Adrenal gland (tissue), 12 donors: ENCODE measurements around the gene SH3RF1. TPM values are rescaled to one million over a fixed set of nuclear protein-coding genes. Genes with fewer than 3 reads are reported as not detected.
A peak's percentile ranks its signal among the peaks of the same experiment; 100 is the strongest.
"Not testable (repeated sequence)": the region's sequence is repeated elsewhere in the genome, so short reads cannot be mapped to it uniquely, and the experiment has no call there.

Source experiments
- DNase-seq, 7 donors: peaks; one replicate each; pipeline ENCODE4 v3.0.0-alpha.2; 2019 to 2020
- H3K27ac ChIP-seq, 5 donors: fragments of 200-600 bp; sonication (generic) in 4 of 5; 1 replicate in 3 of 5; 2 replicates in 2 of 5; pipeline versions ENCODE4 v1.5.1 to v1.8.0; 2016 to 2020; ENCODE audit warnings: mild to moderate bottlenecking in 1 of 5
- H3K27me3 ChIP-seq: fragments of 200-600 bp; 2 replicates; pipeline ENCODE4 v1.8.0; 2021
- H3K36me3 ChIP-seq, 2 donors: fragments of 200-600 bp; replicated peaks in 1 of 2; 1 replicate in 1 of 2; 2 replicates in 1 of 2; pipeline versions ENCODE4 v1.5.1 to v1.8.0; 2018 to 2022
- H3K4me1 ChIP-seq, 2 donors: fragments of 200-600 bp; replicated peaks in 1 of 2; 1 replicate in 1 of 2; 2 replicates in 1 of 2; pipeline versions ENCODE4 v1.5.1 to v1.8.0; 2018 to 2021
- H3K4me3 ChIP-seq, 4 donors: fragments of 200-600 bp; sonication (generic) in 3 of 4; one replicate each; pipeline ENCODE4 v1.5.1; 2016 to 2018
- H3K9me3 ChIP-seq, 3 donors: fragments of 200-600 bp; sonication (generic) in 1 of 3; replicated peaks in 1 of 3; 1 replicate in 2 of 3; 2 replicates in 1 of 3; pipeline versions ENCODE4 v1.5.1 to v1.8.0; 2016 to 2021
- POLR2A ChIP-seq, 2 donors: fragments of 450-650 bp; IDR thresholded peaks; one replicate each; pipeline ENCODE4 v1.6.1; 2017; ENCODE audit warnings: antibody characterized with exemption in 2 of 2, mild to moderate bottlenecking in 2 of 2, moderate library complexity in 1 of 2
- WGBS, 4 donors: extraction: QIAGEN DNeasy Blood & Tissue Kit in 2 of 4; methylation state at CpG; one replicate each; pipeline versions ENCODE4 v1.1.5 to v1.1.7; 2013 to 2017; 5-methylcytosine and 5-hydroxymethylcytosine counted together
- intact Hi-C, 2 donors: fragments of 100-400 bp; cut with DNase I; formaldehyde crosslinking; loops; one replicate each; pipeline versions ENCODE4 v1.14.1 to v1.15.0; 2022 to 2023
- polyA plus RNA-seq, 3 donors: library from polyadenylated mRNA; stranded (reverse); fragments of 200-250 nt in 2 of 3; fragments of 350-450 nt in 1 of 3; fragmentation: Illumina TruSeq in 1 of 3; extraction: RNeasy Lipid Tissue Mini Kit (QIAGEN cat#74804) in 1 of 3; gene quantifications; one replicate each; pipeline ENCODE4 v1.2.3, GENCODE V29; 2013 to 2014
- total RNA-seq, 9 donors: library from RNA; depleted of rRNA in 4 of 9; stranded (reverse); fragments of >200 nt in 4 of 9; fragments of 120-200 nt in 1 of 9; fragmentation: NEBNext Ultra II Directional in 1 of 9; extraction: Animal tissue kit (Norgen Biotek cat#: 25700) in 1 of 9; gene quantifications; one replicate each; pipeline versions ENCODE4 v1.1.0 to v1.2.4, GENCODE V29; 2013 to 2023
- TF ChIP-seq, protein P1 (sequence below), 6 experiments: fragments of 450-650 bp in 4 of 6; fragments of 200-600 bp in 2 of 6; sonication (generic) in 1 of 6; IDR thresholded peaks; 1 replicate in 5 of 6; 2 replicates in 1 of 6; pipeline versions ENCODE4 v1.5.1 to v1.8.0; 2016 to 2021; ENCODE audit warnings: antibody characterized with exemption in 6 of 6, mild to moderate bottlenecking in 2 of 6, moderate library complexity in 1 of 6
- donor health status: healthy with polysubstance abuse.
- donor health status: Bipolar disorder and iron deficiency.
- donor health status: DM: yes; HTN: yes; CAD: no.
- donor health status: DM: no; HTN: no; CAD: no.
- donor health status: DM: no; HTN: no; CAD: no.
- donor health status: DM: yes; HTN: yes; CAD: no.

SH3RF1 gene
- total and polyA plus RNA-seq, 12 donors, result 1.8 to 19.3 (median 8.6) TPM

- H3K9me3 ChIP-seq, result no peaks in the 10 kb centered on the region
- intact Hi-C loops, result no loop called here
- peak in 1 of 7 donors; percentile 38 for DNase-seq
- no peak overlapping the region for H3K4me3 ChIP-seq
- H3K4me1 ChIP-seq, result no peaks in the 10 kb centered on the region
- WGBS, 4 donors, result 60 to 79% (median 66%) methylated on average over 6 of the region's 6 CpGs
- H3K27me3 ChIP-seq, result no peaks in the 10 kb centered on the region
- no peak overlapping the region for H3K27ac ChIP-seq
- no peaks in the 10 kb centered on the region for H3K36me3 ChIP-seq
- TF ChIP-seq POLR2A (IDR thresholded peaks at IDR 0.05), result no peak
- TF ChIP-seq, protein P1, sequence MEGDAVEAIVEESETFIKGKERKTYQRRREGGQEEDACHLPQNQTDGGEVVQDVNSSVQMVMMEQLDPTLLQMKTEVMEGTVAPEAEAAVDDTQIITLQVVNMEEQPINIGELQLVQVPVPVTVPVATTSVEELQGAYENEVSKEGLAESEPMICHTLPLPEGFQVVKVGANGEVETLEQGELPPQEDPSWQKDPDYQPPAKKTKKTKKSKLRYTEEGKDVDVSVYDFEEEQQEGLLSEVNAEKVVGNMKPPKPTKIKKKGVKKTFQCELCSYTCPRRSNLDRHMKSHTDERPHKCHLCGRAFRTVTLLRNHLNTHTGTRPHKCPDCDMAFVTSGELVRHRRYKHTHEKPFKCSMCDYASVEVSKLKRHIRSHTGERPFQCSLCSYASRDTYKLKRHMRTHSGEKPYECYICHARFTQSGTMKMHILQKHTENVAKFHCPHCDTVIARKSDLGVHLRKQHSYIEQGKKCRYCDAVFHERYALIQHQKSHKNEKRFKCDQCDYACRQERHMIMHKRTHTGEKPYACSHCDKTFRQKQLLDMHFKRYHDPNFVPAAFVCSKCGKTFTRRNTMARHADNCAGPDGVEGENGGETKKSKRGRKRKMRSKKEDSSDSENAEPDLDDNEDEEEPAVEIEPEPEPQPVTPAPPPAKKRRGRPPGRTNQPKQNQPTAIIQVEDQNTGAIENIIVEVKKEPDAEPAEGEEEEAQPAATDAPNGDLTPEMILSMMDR (IDR thresholded peaks at IDR 0.05), result no peak
Observed at GRCh38 chr4:169293343-169294176, 22.8 kb upstream of the SH3RF1 start.

- WGBS, 4 donors, result 71 to 82% (median 77%) methylated on average over 3 of the region's 3 CpGs
- intact Hi-C loops, H3K4me3 ChIP-seq, H3K36me3 ChIP-seq, H3K27me3 ChIP-seq, DNase-seq, H3K4me1 ChIP-seq, H3K9me3 ChIP-seq, H3K27ac ChIP-seq: not testable (repeated sequence)
Observed at GRCh38 chr4:169287983-169288382, 17.2 kb upstream of the SH3RF1 start.

DNA sequence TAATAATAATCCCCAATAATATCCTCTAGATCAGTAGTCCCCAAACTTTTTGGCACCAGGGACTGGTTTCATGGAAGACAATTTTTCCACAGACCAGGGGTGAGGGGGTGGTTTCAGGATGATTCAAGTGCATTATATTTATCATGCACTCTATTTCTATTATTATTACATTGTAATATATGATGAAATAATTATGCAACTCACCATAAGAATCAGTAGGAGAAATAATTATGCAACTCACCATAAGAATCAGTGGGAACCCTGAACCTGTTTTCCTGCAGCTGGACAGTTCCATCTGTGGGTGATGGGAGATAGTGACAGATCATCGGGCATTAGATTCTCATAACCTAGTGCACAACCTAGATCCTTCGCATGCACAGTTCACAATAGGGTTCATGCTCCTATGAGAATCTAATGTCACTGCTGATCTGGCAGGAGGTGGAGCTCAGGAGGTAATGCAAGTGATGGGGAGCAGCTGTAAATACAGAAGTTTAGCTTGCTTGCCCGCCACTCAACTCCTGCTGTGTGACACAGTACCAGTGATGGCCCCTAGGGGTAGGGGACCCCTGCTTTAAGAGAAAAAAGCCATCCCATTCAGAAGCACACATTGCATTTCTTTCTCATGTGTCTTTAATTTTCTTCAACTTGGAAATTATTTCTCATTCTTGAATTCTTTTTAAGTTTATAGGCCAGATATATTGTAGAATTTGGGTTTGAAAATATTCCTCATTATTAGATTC lies 16.0 kb upstream of the SH3RF1 start:
- TF ChIP-seq, protein P1 (IDR thresholded peaks at IDR 0.05), result no peak
- no peak for TF ChIP-seq POLR2A (IDR thresholded peaks at IDR 0.05)
- H3K9me3 ChIP-seq, result no peaks in the 10 kb centered on the region
- intact Hi-C loops, result no loop called here
- H3K4me3 ChIP-seq, result no peak overlapping the region
- no peak overlapping the region for H3K27ac ChIP-seq
- no peak for DNase-seq
- 91 to 94% (median 93%) methylated on average over 3 of the region's 3 CpGs for WGBS, 4 donors
- no peaks in the 10 kb centered on the region for H3K27me3 ChIP-seq
- H3K36me3 ChIP-seq, result no peaks in the 10 kb centered on the region
- no peaks in the 10 kb centered on the region for H3K4me1 ChIP-seq

DNA sequence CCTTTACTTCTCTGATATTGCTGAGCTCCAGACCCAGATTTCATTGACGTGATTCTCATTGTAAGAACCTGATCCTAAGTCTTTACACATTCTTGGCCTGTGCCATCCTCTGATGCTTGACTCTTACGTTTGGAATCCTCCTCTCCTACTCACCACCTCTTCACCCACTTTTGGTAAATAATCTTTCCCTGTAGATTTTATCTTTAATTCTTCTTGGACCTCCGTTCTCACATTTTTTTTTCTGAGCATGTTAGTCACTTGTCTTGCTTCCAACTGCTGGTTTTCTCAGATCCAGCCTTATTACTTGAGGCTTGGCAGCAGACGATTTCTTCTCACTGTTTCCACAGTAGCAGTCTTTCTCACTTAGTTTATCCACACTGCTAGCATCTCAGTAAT lies 12.4 kb upstream of the SH3RF1 start:
- intact Hi-C loops, result no loop called here

More for the DNA sequence above, 12.4 kb upstream of the SH3RF1 start:
- TF ChIP-seq, protein P1 (IDR thresholded peaks at IDR 0.05), result no peak
- no peak for TF ChIP-seq POLR2A (IDR thresholded peaks at IDR 0.05)
- Histone ChIP-seq H3K4me3 (no peak overlapping the region), H3K27me3 (no peaks in the 10 kb centered on the region), H3K4me1 (no peaks in the 10 kb centered on the region), H3K9me3 (no peaks in the 10 kb centered on the region), H3K27ac (no peak overlapping the region), H3K36me3 (no peaks in the 10 kb centered on the region)
- 73 to 78% (median 77%) methylated on average over 4 of the region's 4 CpGs for WGBS, 4 donors
- DNase-seq, result no peak
